A673 (cell line): ENCODE measurements around the gene SH3TC1. TPM values are rescaled to one million over a fixed set of nuclear protein-coding genes. Genes with fewer than 3 reads are reported as not detected.

Source experiments
- BruUV-seq: library from RNA; stranded (reverse); fragments of 400-500 nt; replicated peaks from 2 replicates; lab custom pipeline; 2021; lab: Mats Ljungman, UMichigan
- CTCF ChIA-PET: fragments of 300-600 bp; sonication (Branson Sonifier 250); formaldehyde crosslinking; loops from one replicate; lab custom pipeline; 2022; ENCODE audit warnings: antibody characterized with exemption; lab: Charles Lee
- POLR2A ChIA-PET: fragments of 300-600 bp; sonication (Branson Sonifier 250); formaldehyde crosslinking; loops from one replicate; lab custom pipeline; 2022; ENCODE audit warnings: antibody characterized with exemption; ENCODE audit not compliant: low non-redundant PET; lab: Charles Lee
- DNase-seq: peaks from one replicate; pipeline ENCODE4 v3.0.0-alpha.2; 2015; ENCODE audit warnings: low spot score
- H3K27ac ChIP-seq: fragments of 200-600 bp; sonication (generic); 2 replicates; pipeline ENCODE4 v1.5.1; 2016; ENCODE audit warnings: mixed run types, low read depth, mild to moderate bottlenecking, mixed read lengths, antibody characterized with exemption, low read length; ENCODE audit not compliant: poor library complexity, severe bottlenecking
- H3K27me3 ChIP-seq: fragments of 200-600 bp; sonication (generic); replicated peaks from 2 replicates; pipeline ENCODE4 v1.6.1; 2017; ENCODE audit warnings: mixed run types, low read depth, mild to moderate bottlenecking, mixed read lengths, antibody characterized with exemption, low read length; ENCODE audit not compliant: insufficient read depth, poor library complexity
- H3K36me3 ChIP-seq: fragments of 200-600 bp; sonication (generic); 2 replicates; pipeline ENCODE4 v1.6.1; 2016; ENCODE audit warnings: mixed run types, mild to moderate bottlenecking, mixed read lengths, antibody characterized with exemption, low read length; ENCODE audit not compliant: insufficient read depth, poor library complexity, severe bottlenecking
- H3K4me1 ChIP-seq: fragments of 200-600 bp; sonication (generic); 2 replicates; pipeline ENCODE4 v1.6.1; 2017; ENCODE audit warnings: mixed run types, mild to moderate bottlenecking, mixed read lengths, antibody characterized with exemption, low read length; ENCODE audit not compliant: insufficient read depth, poor library complexity, severe bottlenecking
- H3K4me3 ChIP-seq: fragments of 200-600 bp; sonication (generic); 2 replicates; pipeline ENCODE4 v1.5.1; 2016; ENCODE audit warnings: low read depth, mixed run types, mild to moderate bottlenecking, mixed read lengths, low read length; ENCODE audit not compliant: poor library complexity, severe bottlenecking
- H3K9me3 ChIP-seq: fragments of 200-600 bp; sonication (generic); 2 replicates; pipeline ENCODE4 v1.6.1; 2016; ENCODE audit warnings: mixed run types, low read depth, mild to moderate bottlenecking, mixed read lengths, antibody characterized with exemption, low read length; ENCODE audit not compliant: poor library complexity, severe bottlenecking
- CTCF ChIP-seq: fragments of 300-800, 200-600 bp; sonication (generic); conservative IDR thresholded peaks from 2 replicates; pipeline ENCODE4 v1.5.1; 2017; ENCODE audit warnings: low read depth, mild to moderate bottlenecking, antibody characterized with exemption, low read length, moderate library complexity, mixed read lengths
- EZH2 ChIP-seq: fragments of 200-600 bp; sonication (generic); IDR thresholded peaks from 2 replicates; pipeline ENCODE4 v1.6.1; 2017; ENCODE audit warnings: borderline replicate concordance, low read depth, mild to moderate bottlenecking, mixed read lengths, antibody characterized with exemption, low read length; ENCODE audit not compliant: poor library complexity, severe bottlenecking
- intact Hi-C: fragments of 100-400 bp; cut with micrococcal nuclease; formaldehyde crosslinking; loops from one replicate; pipeline ENCODE4 v1.10.0; 2022; ENCODE audit not compliant: unreplicated experiment
- total RNA-seq: library from RNA; stranded (reverse); gene quantifications from 2 replicates; pipeline ENCODE4 v1.2.3, GENCODE V29; 2021

Gene SH3TC1
- total RNA-seq, 1 experiment from 2014 or later: 0.71 TPM

- Histone ChIP-seq H3K27ac (no peak overlapping the region), H3K27me3 (peaks cover 12% of the 10 kb centered on the region), H3K4me3 (no peak overlapping the region), H3K9me3 (no peaks in the 10 kb centered on the region), H3K36me3 (no peaks in the 10 kb centered on the region), H3K4me1 (peaks cover 14% of the 10 kb centered on the region)
- ChIA-PET CTCF (no interaction called here), POLR2A (no interaction called here)
- intact Hi-C loops: no loop called here
- no TSS peak for BruUV-seq
- no peak for TF ChIP-seq CTCF
- TF ChIP-seq EZH2: no peak
- DNase-seq: no peak
These were observed 45.6 kb upstream of the SH3TC1 start for GRCh38 chr4:8153441-8153840.

- no peak overlapping the region for H3K27ac ChIP-seq
- H3K27me3 ChIP-seq: peaks cover 12% of the 10 kb centered on the region
- H3K9me3 ChIP-seq: no peaks in the 10 kb centered on the region
- CTCF ChIA-PET: interaction anchor here (0.7 kb wide), 1 partner anchor 1112 kb away, joined by 3 read pairs; a partner anchor contains a TSS
- no peak overlapping the region for H3K4me3 ChIP-seq
- H3K4me1 ChIP-seq: peaks cover 23% of the 10 kb centered on the region
- DNase-seq: no peak
- intact Hi-C loops: no loop called here
- H3K36me3 ChIP-seq: no peaks in the 10 kb centered on the region
- TF ChIP-seq CTCF (no peak), EZH2 (no peak)
- BruUV-seq: no TSS peak
- POLR2A ChIA-PET: no interaction called here
These were observed 44.0 kb upstream of the SH3TC1 start for GRCh38 chr4:8155048-8155447.

GRCh38 chr4:8155660-8156421 lies 43.2 kb upstream of the SH3TC1 start:
- TF ChIP-seq EZH2 (no peak), CTCF (no peak)

More at GRCh38 chr4:8155660-8156421, 43.2 kb upstream of the SH3TC1 start:
- ChIA-PET CTCF (no interaction called here), POLR2A (no interaction called here)
- no TSS peak for BruUV-seq
- Histone ChIP-seq H3K36me3 (no peaks in the 10 kb centered on the region), H3K27ac (no peak overlapping the region), H3K9me3 (no peaks in the 10 kb centered on the region), H3K27me3 (peaks cover 12% of the 10 kb centered on the region), H3K4me1 (peaks cover 23% of the 10 kb centered on the region), H3K4me3 (no peak overlapping the region)
- intact Hi-C loops: no loop called here
- DNase-seq: no peak
